Measurements from ENCODE around the gene PDHX.

- TF ChIP-seq CTCF (IDR thresholded peaks at IDR 0.05): no peak
- no peak for TF ChIP-seq EP300 (IDR thresholded peaks at IDR 0.05)
- TF ChIP-seq POLR2A (IDR thresholded peaks at IDR 0.05): no peak
These were observed 13.7 kb downstream of the PDHX start for GRCh38 chr11:34929794-34930763.

All from ovary (tissue), 3 donors.